Small intestine (tissue), 7 donors: Measurements from ENCODE around the gene DCUN1D1. TPM values are rescaled to one million over a fixed set of nuclear protein-coding genes. Genes with fewer than 3 reads are reported as not detected.
A peak's percentile ranks its signal among the peaks of the same experiment; 100 is the strongest.

ENCODE experiments used
- DNase-seq, 2 donors: peaks; one replicate each; pipeline versions ENCODE4 v3.0.0 to v3.0.0-alpha.2; 2013
- FAIRE-seq: peaks from 2 replicates; lab custom pipeline; 2012; peaks lifted over from hg19 to GRCh38; lab: Jason Lieb, UNC
- H3K27ac ChIP-seq, 3 donors: one replicate each; pipeline ENCODE4 v1.5.1; 2013; ENCODE audit warnings: low read length in 2 of 3, mild to moderate bottlenecking in 2 of 3, control low read depth in 1 of 3, inconsistent platforms in 1 of 3, low read depth in 1 of 3, moderate library complexity in 1 of 3
- H3K27me3 ChIP-seq, 3 donors: one replicate each; pipeline ENCODE4 v1.6.1; 2013; ENCODE audit warnings: low read length in 3 of 3, inconsistent platforms in 1 of 3; ENCODE audit not compliant: control insufficient read depth in 3 of 3, insufficient read depth in 3 of 3
- H3K36me3 ChIP-seq, 3 donors: one replicate each; pipeline ENCODE4 v1.6.1; 2013; ENCODE audit warnings: low read length in 3 of 3, inconsistent platforms in 1 of 3, low read depth in 1 of 3, mild to moderate bottlenecking in 1 of 3, moderate library complexity in 1 of 3; ENCODE audit not compliant: control insufficient read depth in 3 of 3, insufficient read depth in 2 of 3
- H3K4me1 ChIP-seq, 3 donors: one replicate each; pipeline ENCODE4 v1.6.1; 2013; ENCODE audit warnings: low read length in 2 of 3, inconsistent platforms in 1 of 3, low read depth in 1 of 3, mild to moderate bottlenecking in 1 of 3, moderate library complexity in 1 of 3; ENCODE audit not compliant: control insufficient read depth in 3 of 3, insufficient read depth in 2 of 3
- H3K4me3 ChIP-seq, 3 donors: one replicate each; pipeline ENCODE4 v1.5.1; 2013; ENCODE audit warnings: low read length in 3 of 3, control low read depth in 1 of 3, inconsistent platforms in 1 of 3, low read depth in 1 of 3, mild to moderate bottlenecking in 1 of 3, moderate library complexity in 1 of 3
- H3K9me3 ChIP-seq, 2 donors: one replicate each; pipeline ENCODE4 v1.6.1; 2013; ENCODE audit warnings: low read depth in 1 of 2, low read length in 1 of 2; ENCODE audit not compliant: control insufficient read depth in 2 of 2, insufficient read depth in 1 of 2
- WGBS, 3 donors: extraction: QIAGEN DNeasy Blood & Tissue Kit; methylation state at CpG; one replicate each; pipeline ENCODE4 v1.1.7; 2013; 5-methylcytosine and 5-hydroxymethylcytosine counted together
- polyA plus RNA-seq, 4 donors: library from polyadenylated mRNA; stranded (reverse) in 3 of 4; unstranded in 1 of 4; fragments of 200-250 nt in 3 of 4; fragments of 120-200 nt in 1 of 4; gene quantifications; one replicate each; pipeline versions ENCODE4 v1.2.1 to v1.2.3, GENCODE V29; 2013
- donor health status: healthy with polysubstance abuse.
- donor health status: control.
- donor health status: control.
- donor health status: Bipolar disorder and iron deficiency.
- donor health status: healthy.

Gene DCUN1D1
- polyA plus RNA-seq, 4 donors = 9.2 to 40.0 (median 11.7) TPM

- Histone ChIP-seq H3K4me1 (peaks cover 0 to 7% (median 0%) of the 10 kb centered on the region in 3 donors), H3K27ac (peak overlapping the region in 1 of 3 donors; percentile 82), H3K4me3 (no peak overlapping the region), H3K36me3 (peaks cover 2 to 9% (median 4%) of the 10 kb centered on the region in 3 donors), H3K9me3 (no peaks in the 10 kb centered on the region), H3K27me3 (no peaks in the 10 kb centered on the region)
- FAIRE-seq (no peak), DNase-seq (peak; percentile 88 to 89)
- 10 to 55% (median 35%) methylated on average over 8 of the region's 8 CpGs for WGBS, 3 donors
Observed at GRCh38 chr3:182895513-182896112, 84.7 kb downstream of the DCUN1D1 start.

- H3K4me3 ChIP-seq = no peak overlapping the region
- no peak overlapping the region for H3K27ac ChIP-seq
Observed at GRCh38 chr3:182892226-182892625, 88.1 kb downstream of the DCUN1D1 start.

GRCh38 chr3:182891364-182891763 is 89.0 kb downstream of the DCUN1D1 start:
- H3K27ac ChIP-seq = no peak overlapping the region
- no peaks in the 10 kb centered on the region for H3K27me3 ChIP-seq
- WGBS, 3 donors = 93 to 99% (median 98%) methylated on average over 1 of the region's 1 CpG
- H3K36me3 ChIP-seq = peaks cover 5 to 8% (median 8%) of the 10 kb centered on the region in 3 donors
- no peak for FAIRE-seq
- no peak overlapping the region for H3K4me3 ChIP-seq
- no peaks in the 10 kb centered on the region for H3K9me3 ChIP-seq
- H3K4me1 ChIP-seq = peaks cover 0 to 7% (median 0%) of the 10 kb centered on the region in 3 donors
- no peak for DNase-seq

More at GRCh38 chr3:182892226-182892625, 88.1 kb downstream of the DCUN1D1 start:
- DNase-seq (no peak), FAIRE-seq (no peak)
- 88 to 96% (median 90%) methylated on average over 4 of the region's 4 CpGs for WGBS, 3 donors
- Histone ChIP-seq H3K27me3 (no peaks in the 10 kb centered on the region), H3K4me1 (peaks cover 0 to 7% (median 0%) of the 10 kb centered on the region in 3 donors), H3K9me3 (no peaks in the 10 kb centered on the region), H3K36me3 (peaks cover 3 to 8% (median 8%) of the 10 kb centered on the region in 3 donors)

- Histone ChIP-seq H3K27me3 (no peaks in the 10 kb centered on the region), H3K4me3 (no peak overlapping the region), H3K4me1 (no peaks in the 10 kb centered on the region), H3K36me3 (peaks cover 5 to 8% (median 8%) of the 10 kb centered on the region in 3 donors), H3K27ac (no peak overlapping the region), H3K9me3 (no peaks in the 10 kb centered on the region)
- DNase-seq = no peak
- WGBS, 3 donors = 86 to 98% (median 95%) methylated on average over 3 of the region's 3 CpGs
- no peak for FAIRE-seq
Observed at GRCh38 chr3:182889948-182890629, 90.2 kb downstream of the DCUN1D1 start.

Other genes with a start within 250 kb of the DCUN1D1 start
- gene ATP11B, start 187.0 kb downstream of the DCUN1D1 start, polyA plus RNA-seq = 10 to 100 TPM in 2 of 4 donors, 1 to 10 TPM in 2; 7.0 to 41.3 (median 13.4) TPM
- gene MCCC1, start 119.0 kb upstream of the DCUN1D1 start, polyA plus RNA-seq = 10 to 100 TPM; 22.6 to 31.0 (median 28.4) TPM
- 1 to 10 TPM in 3 of 4 donors, under 1 TPM in 1; 0.27 to 2.2 (median 1.2) TPM for gene LAMP3, start 182.2 kb upstream of the DCUN1D1 start, polyA plus RNA-seq